Posterior cingulate gyrus (tissue), 11 donors: ENCODE measurements around the gene SPRYD3.
A peak's percentile ranks its signal among the peaks of the same experiment; 100 is the strongest.

Experiments
- DNase-seq, 10 donors: peaks; one replicate each; pipeline versions ENCODE4 v3.0.0 to v3.0.0-alpha.2; 2020 to 2021; ENCODE audit warnings: mixed read lengths in 3 of 10
- intact Hi-C: fragments of 100-400 bp; cut with DNase I; formaldehyde crosslinking; loops from one replicate; pipeline ENCODE4 v1.15.1; 2023

Gene SPRYD3

DNA sequence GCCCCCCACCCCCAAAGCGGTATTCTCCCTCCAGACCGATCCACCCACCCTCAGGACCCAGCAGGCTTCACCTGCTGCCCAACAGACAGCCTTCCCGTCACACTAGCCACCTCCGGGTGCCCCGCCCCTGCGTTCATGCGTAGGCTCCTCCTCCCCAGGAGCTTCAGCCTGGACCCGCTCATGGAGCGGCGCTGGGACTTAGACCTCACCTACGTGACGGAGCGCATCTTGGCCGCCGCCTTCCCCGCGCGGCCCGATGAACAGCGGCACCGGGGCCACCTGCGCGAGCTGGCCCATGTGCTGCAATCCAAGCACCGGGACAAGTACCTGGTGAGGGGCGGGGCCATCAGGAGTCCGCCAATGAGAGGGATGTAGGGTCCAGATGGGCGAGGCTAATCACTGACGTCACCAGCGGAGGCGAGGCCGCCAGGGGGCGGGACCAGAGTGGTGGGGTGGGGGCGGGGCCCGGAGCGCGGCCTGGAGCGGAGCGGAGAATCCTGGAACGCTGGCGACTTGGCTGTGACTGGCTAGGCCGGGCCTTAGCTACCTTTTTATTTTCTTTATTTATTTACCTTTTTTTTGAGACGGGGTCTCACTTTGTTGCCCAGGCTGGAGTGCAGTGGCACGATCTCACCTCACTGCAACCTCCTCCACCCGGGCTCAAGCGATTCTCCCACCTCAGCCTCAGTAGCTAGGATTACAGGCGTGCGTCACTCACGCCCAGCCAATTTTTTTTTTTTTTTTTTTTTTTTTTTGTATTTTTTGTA, 24.9 kb downstream of the SPRYD3 start:
- intact Hi-C loops = no loop called here
- peak; percentile 94 to 99 (median 97) for DNase-seq

GRCh38 chr12:53053218-53054111, 25.7 kb downstream of the SPRYD3 start:
- intact Hi-C loops = no loop called here
- peak in 7 of 10 donors; percentile 42 to 92 (median 69) for DNase-seq

DNA sequence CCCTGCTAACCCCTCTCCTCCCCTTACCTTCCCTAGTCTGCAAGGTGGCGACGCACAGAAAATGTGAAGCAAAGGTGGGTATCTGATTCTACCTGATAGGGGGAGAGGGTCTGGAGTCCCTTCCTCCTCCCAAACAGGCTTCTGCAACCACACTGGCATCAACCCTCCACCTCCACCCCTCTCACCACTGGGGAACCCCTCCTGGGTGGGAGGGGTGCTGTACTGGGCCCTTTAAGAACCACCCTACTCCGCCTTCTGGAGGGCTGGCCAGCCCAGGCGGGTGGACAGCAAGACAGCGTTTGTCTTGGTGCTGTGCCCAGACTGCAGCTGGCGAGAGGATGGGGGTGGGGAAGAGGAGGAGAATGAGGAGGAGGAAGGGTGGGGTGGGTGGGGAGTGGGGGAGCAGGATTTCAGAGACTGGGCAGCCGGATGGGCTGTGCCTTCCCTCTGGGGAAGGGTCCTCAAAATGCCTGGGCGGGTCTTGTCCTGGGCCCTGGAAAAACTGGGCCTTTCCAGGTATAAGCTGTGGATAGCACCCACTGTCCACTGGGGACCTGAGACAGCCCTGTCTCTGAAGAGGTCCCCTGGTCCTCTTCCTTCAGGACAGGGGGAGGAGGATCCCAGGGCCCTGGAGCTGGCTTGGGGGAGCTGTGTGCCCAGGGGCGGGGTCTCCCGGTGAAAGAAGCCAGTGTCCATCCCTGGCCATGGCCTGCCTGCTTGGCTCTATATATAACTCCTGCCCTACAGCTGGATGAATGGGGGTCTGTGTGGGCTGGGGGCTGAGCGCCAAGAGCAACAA, 26.6 kb downstream of the SPRYD3 start:
- peak; percentile 84 to 99 (median 92) for DNase-seq
- intact Hi-C loops = no loop called here

- intact Hi-C loops = no loop called here
- DNase-seq = peak in 2 of 10 donors; percentile 51 to 73
Measured at GRCh38 chr12:53051881-53052412, 27.2 kb downstream of the SPRYD3 start.

GRCh38 chr12:53051058-53051880, 27.9 kb downstream of the SPRYD3 start:
- intact Hi-C loops = no loop called here
- DNase-seq = peak; percentile 78 to 98 (median 87)

DNA sequence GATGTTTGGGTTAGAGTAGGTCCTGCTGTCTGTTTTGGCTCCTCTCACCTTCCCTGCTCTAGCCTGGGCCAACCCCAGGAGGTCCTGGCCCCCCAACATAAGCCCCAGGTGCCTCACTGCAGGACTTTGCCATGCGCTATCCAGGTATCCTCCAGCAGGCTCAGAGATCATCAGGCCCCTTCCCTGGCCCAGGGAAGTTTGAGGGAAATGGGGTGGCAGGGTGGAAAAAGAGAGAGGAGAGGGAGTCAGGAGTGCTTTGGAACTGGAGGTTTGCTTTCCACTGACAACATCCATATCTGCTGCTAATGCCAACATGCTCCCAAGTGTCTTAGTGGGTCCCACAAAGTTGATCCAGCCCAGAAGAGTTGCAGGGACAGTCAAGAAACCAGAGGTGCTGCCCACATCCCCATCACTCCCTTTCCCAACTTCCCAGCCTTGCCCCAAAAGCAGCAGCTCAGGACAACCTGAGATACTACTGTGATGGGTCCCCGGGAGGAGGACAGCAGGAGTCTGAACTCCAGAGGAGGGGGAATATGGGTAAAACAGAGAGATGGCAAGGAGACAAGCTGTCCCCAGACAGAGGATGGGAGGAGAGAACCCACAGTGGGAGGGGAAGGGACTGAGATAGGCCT, 28.6 kb downstream of the SPRYD3 start:
- intact Hi-C loops = no loop called here
- peak in 1 of 10 donors; percentile 45 for DNase-seq

DNA sequence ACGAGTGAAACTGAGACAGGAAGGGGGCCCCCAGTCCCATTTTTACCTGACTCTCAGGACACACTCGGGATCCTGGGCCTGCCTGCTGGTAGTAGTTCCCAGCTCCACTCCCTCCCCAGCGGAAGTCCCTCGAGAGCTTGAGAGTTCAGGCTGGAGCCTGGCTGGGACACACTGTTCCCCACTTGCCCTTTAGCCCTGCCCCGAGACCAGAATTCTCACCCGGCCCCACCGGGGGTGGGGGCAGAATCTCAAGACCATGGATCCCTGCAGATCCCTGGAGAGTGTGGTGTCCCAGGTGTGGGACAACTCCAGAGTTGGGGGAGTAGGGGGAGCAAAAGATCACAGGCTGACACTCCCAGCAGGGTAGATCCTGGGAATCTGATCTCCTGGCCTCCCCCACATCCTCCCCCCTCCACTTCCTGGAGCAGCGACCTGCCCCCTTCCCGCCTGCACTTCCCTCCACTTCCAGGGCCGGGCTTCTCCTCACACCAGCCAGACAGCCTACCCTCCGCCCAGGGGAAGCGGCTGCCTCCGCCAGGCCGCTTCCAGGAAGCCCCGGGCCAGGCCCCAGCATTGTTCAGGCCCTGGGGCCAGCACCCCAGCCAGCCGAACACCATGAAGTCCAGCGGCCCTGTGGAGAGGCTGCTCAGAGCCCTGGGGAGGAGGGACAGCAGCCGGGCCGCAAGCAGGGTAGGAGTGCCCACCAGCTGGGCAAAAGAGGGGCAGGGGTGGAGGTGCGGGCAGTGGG, 29.4 kb downstream of the SPRYD3 start, which contains the start of gene TNS2:
Gene TNS2, plus strand, starts transcription at position 495 of the 748 bp plus-strand sequence. Its CDS starts 121 bp downstream, at position 616.
- peak in 5 of 10 donors; percentile 35 to 90 (median 63) for DNase-seq

GRCh38 chr12:53048780-53049401, 30.3 kb downstream of the SPRYD3 start:
- DNase-seq = peak in 3 of 10 donors; percentile 70 to 80 (median 77)

More for the DNA sequence above, 29.4 kb downstream of the SPRYD3 start, which contains the start of gene TNS2:
- intact Hi-C loops = no loop called here

DNA sequence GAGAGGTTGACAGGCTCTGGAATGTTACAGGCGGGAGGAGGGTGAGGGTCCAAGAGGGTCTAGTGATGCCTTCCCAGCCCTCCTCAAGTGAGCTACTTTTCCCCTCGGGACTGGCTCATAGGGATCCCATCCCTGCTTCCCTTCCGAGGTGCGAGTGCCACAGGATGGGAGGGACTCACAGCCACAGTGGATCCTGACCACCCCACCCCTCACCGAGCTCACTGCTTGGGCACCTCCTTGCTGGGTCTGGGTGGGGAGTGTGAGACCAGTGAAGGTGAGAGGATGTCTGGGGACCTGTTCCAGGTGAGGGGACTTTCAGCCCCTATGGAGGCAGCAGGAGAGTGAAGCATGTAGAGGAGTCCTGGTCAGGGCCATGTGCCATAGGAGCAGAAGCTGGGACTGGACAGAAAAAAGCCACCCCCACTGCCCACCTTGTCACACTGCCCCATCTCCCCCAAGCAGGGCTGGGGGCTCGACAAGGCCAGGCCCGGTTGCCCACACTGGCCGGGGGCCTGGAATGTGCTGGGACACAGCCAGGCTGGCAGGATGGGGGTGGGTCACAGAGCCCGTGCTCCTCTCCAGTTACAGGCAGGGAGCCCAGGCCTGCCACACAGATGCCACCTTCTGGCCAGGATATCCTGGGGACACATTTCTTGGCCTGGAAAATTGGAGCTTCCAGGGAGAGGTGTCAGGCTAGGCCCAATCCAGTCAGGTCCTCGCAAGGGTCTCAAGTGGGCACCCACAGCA, 31.0 kb downstream of the SPRYD3 start:
- intact Hi-C loops = no loop called here
- peak in 8 of 10 donors; percentile 56 to 94 (median 65) for DNase-seq

More at GRCh38 chr12:53048780-53049401, 30.3 kb downstream of the SPRYD3 start:
- intact Hi-C loops = no loop called here

DNA sequence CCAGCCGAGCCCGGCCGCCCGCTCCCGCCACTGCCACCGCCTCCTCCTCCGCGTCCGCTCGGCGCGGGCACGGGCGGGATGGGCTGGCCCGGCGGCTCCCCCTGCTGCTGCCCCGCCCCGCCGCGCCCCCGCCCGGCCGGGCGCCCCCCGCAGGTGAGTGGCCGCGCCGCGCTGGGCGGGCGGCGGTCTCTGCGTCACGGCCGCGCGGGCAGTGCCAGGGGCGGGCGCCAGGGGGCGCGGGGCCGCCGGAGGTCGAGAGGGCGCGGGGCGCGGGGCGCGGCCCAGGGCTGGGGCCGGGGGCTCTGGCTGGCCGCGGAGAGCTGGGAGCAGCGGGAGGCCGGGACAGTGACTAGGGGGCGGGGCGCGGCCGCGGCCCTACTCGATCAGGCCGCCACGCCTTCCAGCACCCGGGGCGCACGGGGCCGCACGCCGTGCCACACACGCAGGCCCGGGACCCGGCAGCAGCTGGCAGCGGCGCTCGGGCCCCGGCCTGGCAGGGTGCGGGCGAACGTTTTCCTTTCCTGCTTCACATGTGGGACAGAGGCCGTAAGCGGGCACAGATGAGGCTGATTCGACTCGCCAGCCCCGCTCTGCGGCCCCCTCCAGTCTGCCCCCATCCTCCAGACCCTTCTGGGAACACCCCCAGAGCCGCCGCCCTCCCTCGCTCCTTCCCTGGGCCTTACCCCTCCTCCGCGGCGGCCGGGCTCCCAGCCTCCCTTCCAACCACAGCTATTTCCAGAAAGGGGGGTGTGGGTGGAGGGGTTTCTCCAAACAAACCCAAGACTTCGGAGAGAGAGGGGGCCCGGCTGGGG, 31.8 kb downstream of the SPRYD3 start:
- intact Hi-C loops = no loop called here
- peak in 8 of 10 donors; percentile 48 to 95 (median 72) for DNase-seq

GRCh38 chr12:53046655-53047220, 32.5 kb downstream of the SPRYD3 start:
- intact Hi-C loops = no loop called here
- peak in 9 of 10 donors; percentile 77 to 97 (median 83) for DNase-seq

DNA sequence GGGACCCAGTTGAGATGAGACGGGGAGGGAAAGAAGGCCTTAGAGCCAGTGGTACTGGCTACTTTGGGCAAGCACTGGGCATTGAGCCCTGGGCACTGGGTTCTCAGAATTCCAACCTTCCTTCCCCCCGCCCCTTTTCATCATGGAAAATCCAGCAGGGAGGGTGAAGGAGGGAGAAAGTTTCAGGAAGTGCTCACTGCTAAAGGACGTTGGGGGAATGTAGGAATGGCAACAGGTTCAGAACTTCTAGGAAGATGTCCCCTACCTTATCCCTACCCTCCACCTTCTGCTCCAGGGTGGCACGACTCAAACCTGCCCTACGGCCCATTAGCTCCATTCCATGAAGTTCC, 33.5 kb downstream of the SPRYD3 start:
- peak in 1 of 10 donors; percentile 47 for DNase-seq
- intact Hi-C loops = no loop called here

GRCh38 chr12:53044896-53045695, 34.1 kb downstream of the SPRYD3 start:
- intact Hi-C loops = no loop called here
- DNase-seq = no peak

GRCh38 chr12:53044052-53044581, 35.1 kb downstream of the SPRYD3 start:
- peak in 6 of 10 donors; percentile 58 to 94 (median 78) for DNase-seq

More at GRCh38 chr12:53044052-53044581, 35.1 kb downstream of the SPRYD3 start:
- intact Hi-C loops = no loop called here
